OCI-M2 (cell line): ENCODE data around the gene GCM1.
"Not testable (repeated sequence)": the region's sequence is repeated elsewhere in the genome, so short reads cannot be mapped to it uniquely, and the experiment has no call there.

Source experiments
- DNase-seq: peaks from one replicate; lab custom pipeline; 2025; ENCODE audit not compliant: unreplicated experiment; lab: John Stamatoyannopoulos, UW

GCM1 gene, protein sequence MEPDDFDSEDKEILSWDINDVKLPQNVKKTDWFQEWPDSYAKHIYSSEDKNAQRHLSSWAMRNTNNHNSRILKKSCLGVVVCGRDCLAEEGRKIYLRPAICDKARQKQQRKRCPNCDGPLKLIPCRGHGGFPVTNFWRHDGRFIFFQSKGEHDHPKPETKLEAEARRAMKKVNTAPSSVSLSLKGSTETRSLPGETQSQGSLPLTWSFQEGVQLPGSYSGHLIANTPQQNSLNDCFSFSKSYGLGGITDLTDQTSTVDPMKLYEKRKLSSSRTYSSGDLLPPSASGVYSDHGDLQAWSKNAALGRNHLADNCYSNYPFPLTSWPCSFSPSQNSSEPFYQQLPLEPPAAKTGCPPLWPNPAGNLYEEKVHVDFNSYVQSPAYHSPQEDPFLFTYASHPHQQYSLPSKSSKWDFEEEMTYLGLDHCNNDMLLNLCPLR

DNA sequence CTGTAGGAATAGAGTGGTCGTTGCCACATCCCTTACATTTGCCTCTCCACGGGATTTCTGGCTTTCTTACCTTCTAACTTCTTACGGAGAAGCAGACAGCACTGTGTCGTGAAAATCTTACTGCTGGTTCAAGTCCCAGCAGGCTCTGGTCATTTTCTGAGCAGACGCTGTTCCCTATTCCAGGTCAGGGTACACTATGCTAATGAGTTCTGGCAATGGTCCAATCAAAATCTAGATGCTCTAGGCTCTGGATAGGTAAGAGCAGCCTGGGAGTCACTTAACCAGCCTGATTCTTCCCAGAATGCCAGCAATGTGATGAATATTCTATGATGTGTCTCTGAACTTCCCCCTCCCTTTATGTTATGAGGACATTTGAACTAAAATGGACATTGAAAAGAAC, at the start of gene GCM1:
TSS of gene GCM1 (minus strand) at position 158 of the 400 bp plus-strand sequence. CDS start 3,209 bp downstream, outside the sequence.
- no peak for DNase-seq

DNA sequence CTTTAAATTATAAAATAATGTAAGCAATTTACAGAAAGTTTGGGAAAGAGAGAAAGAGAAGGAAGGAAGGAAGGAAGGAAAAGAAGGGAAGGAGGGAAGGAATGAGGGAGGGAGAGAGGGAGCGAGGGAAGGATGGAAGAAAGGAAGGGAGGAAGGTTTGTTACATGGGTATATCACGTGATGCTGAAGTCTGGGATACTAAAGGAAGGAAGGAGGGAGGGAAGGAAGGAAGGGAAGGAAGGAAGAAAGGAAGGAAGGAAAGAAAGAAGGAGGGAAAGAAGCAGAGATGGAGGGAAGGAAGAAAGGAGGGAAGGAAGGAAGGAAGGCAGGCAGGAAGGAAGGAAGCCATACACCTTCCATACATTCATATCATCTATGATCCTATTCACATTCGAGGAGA, 48.9 kb upstream of the GCM1 start:
- DNase-seq, result no peak

DNA sequence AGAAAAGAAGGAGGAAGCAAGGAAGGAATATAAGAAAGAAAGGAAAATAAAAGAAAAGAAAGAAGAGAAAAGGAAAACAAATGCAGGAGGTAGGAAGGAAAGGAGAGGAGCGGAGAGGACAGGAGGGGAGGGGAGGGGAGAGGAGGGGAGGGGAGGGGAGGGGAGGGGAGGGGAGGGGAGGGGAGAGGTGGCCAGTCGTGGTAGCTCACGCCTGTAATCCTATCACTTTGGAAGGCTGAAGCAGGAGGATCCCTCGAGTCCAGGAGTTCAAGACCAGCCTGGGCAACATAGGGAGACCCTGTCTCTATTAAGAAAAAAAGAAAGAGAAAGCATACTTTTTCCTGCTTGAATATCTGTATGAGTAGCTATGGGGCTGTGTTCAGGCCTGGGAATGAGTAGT, 46.4 kb upstream of the GCM1 start:
- no peak for DNase-seq

DNA sequence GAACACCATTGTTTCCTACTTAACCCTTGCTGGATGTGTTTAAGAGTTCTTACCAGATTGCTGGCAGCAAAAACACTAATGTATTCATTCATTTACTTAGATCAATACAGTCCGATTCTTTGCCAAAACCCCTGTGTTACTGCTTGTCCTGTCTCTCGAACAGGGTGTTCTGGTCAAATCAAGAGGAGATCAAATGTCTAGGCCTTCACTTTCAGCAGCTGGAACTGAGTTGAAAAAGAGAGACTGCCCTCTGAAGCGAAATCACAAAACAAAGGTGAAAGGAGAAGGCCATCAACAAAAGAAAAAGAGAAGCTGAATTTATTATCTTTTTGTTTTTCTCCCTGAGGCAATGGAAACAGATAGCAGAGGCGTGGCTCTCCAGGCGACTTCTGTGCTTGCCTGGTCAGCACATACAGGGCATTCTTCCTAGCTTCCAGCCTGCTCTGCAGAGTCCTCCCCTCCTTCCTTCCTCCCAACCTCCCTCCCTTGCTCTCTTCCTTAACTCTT, 44.1 kb upstream of the GCM1 start:
- no peak for DNase-seq

DNA sequence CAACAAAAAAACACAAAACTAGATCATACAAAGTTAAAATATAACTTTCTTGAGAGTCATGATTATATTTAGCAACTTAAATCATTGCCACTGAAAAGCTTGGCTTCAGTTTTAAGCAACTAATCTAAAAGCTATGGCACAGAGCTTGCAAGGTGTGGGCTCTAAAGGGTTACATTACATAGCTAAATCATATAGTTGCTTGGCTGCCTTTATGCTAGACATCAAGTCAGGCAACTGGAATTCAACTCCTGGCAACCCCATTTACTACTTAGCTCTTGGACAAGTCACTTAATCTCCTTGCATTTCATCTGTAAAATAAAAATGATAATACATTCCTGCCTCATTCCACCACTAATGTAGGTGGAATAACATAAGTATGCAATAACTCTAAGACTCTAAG, 40.9 kb upstream of the GCM1 start:
- no peak for DNase-seq

DNA sequence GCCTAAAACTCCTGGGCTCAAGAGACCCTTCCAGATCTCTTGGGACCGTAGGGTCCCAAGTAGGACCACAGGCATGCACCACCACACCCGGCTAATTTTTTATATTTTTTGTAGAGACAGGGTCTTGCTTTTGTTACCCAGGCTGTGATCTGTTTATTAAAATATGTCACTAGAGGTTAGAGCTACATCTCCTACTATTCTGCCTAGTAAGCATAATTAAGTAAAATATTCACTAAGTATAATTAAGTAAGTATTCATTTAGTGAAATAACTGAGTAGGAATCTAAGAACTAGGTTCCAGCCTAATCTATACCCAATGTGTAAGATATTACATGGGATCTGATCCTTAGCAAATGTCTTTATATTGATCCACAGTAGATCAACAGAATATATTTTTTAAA, 40.2 kb upstream of the GCM1 start:
- no peak for DNase-seq

DNA sequence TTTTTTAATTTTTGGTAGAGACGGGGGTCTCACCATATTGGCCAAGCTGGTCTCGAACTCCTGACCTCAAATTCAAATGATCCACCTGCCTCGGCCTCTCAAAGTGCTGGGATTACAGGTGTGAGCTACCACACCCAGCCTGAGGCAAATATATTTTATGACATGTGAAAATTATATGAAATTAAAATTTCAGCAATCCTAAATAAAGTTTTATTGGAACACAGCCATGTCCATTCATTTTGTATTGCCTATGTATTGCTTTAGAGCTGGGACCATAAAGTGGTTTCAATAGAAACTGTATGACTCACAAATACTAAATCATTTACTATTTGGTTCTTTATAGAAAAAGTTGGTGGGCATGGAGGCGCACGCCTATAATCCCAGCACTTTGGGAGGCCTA, 32.0 kb upstream of the GCM1 start:
- no peak for DNase-seq

DNA sequence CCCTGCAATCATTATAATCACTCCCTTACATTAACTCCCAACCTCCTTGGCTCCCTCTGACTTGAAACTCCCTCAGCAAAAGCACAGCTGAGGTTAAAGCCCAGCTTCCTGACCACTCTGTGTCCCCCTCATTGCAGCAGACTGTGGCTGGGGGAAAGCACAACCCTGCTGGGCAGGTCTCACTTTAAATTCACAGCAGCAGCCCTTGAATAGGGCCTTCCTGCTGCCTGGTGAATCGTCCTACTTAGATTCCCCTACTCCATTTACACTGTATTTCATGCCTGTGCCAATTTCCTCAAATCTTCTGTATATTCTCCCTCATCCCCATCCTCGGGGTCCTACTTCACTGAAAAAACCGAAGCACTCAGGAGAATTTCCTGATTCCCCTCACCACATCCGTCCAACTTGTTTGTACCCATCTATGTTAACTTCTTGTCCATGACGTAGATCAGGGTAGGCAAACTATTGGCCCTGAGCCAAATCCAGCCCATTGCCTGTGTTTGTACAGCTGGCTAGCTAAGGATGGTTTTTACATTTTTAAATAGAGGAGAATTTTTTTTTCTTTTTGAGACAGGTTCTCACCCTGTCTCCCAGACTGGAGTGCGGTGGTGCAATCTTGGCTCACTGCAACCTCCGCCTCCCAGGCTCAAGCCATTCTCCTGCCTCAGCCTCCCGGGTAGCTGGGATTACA, 31.5 kb upstream of the GCM1 start:
- no peak for DNase-seq

DNA sequence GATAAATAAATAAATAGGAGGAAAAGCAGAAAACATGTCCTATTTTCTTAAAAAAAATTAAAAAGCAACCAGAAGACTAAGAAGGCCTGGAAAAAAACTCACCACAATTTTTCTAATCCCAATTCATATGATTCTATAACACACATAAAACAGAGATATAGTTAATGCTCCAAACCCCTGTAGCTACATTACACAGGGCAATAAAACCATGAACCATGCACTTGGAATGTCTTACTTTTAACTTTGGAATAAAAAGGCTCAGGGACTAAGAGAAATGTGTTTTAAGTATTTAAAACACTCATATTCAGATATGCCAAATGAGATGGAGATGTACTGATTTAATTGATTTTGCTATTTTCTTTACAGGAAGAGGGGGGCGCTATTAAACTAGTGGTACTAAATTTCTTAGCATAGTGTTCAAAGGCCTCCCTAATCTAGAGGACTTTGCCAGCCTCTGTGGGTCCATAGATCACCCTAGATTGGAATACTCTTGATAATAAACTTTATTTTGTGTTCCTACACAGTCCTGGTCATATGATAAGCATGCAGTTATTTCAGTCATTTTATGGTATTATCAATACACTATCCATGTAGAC, 30.3 kb upstream of the GCM1 start:
- no peak for DNase-seq

DNA sequence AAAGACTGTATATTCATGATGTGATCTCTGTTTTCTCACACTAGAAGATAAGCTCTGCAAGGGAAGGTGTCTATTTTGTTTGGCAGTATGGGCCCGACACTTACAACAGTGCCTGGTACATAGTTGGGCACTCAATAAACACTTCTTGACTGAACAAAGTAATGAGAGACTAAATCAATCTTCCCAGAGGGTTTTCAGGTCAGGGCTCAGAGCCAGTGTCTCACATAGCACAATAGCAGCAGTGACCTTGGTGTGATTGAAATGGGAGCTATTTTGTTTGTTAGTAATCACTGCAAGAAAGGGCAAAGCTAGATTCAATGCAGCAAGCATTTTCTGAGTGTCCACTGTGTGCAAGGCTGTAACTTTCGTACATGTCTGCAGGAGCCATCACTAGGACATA, 26.4 kb upstream of the GCM1 start:
- no peak for DNase-seq

DNA sequence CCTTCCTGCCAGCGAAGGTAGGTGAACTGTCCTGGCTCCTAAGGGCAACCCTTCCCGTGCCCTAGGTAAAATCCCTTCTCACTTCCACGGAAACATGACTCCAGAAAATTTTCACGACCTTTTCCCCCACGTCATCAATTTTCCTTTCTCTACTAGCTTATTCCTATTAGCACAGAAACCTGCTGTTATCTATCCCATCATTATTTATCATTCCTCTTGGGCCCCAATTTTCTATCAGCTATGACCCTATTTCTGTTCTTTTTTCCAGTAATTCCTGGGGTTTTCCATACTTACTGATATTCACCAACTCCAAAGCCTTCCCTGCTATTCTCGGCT, 23.8 kb upstream of the GCM1 start:
- DNase-seq, result no peak

DNA sequence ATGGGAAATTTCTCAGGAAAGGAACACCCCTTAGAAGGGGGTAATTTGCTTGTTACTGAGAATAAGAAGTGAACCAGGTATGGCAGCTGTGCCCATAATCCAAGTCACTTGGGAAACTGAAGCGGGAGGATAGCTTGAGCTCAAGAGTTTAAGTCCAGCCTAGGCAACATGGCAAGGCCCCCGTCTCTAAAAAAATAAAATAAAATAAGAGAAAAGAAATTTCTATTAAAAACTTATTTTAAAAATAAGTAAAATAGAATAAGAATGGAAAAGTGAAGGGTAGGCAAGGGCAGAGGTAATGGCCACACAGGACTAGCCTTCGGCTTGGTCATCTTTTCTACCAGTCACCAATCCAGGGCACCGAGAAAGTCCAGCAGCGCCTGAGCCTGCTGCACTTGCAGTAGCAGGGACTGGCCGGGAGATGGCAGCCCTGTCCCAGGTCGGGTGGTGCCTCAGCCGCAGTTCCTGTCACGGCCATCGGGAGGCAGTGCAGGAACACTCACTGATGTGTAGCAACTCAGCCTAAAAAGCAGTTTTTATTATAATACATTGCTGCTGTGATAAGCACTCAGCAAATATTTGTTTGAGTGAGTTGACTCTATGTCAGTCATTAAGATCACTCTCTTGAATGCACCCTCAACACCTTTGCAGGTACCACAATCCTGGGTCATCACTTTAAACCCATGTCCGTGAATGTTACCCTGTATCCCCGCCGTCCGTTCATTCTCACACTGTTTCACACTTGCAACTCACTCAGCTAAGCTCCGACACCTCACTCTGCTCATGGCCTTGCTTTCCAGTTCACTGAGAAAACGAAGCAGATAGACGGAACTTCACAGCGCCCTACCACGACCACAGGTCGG, 23.2 kb upstream of the GCM1 start:
- DNase-seq, result peak; percentile 86

DNA sequence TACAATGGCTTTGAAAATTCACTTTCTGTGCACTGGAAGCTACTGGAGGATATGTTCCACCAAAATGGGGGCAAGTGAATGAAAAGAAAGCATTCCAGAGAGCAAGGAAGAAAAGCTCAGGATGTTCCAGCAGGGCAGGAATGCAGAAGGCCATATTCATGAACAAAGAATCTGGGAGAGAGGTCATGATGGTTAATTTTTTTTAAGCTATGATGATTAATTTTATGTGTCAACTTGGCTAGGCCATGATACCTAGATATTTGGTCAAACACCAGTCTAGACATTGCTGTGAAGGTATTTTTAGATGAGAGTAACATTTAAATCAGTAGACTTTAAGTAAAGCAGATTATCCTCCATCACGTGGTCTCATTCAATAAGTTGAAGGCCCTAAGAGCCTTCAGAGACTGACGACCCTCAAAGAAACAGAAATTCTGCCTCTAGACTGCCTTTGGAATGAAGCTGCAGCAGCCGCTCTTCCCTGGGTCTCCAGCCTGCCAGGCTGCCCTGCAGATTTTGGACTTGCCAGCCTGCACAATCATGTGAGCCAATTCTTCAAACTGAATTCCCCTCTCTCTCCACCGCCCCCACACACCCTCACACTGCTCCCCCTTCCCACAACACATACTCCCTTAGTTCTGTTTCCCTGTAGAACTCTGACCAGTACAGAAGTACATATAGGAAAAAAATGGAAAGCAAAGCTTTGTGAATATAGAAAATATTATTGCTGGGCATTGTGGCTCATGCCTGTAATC, 20.1 kb upstream of the GCM1 start:
- no peak for DNase-seq

DNA sequence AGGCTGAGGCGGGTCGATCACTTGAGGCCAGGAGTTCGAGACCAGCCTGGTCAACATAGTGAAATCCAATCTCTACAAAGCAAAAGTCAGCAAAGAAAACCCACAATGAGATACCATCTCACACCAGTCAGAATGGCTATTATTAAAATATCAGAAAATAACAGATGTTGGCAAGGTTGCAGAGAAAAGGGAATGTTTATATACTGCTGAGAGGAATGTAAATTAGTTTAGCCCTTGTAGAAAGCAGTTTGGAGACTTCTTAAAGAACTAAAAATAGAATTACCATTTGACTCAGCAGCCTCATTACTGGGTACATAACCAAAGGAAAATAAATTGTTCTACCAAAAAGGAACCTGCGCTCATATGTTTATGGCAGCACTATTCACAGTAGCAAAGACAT, 16.7 kb upstream of the GCM1 start:
- no peak for DNase-seq

DNA sequence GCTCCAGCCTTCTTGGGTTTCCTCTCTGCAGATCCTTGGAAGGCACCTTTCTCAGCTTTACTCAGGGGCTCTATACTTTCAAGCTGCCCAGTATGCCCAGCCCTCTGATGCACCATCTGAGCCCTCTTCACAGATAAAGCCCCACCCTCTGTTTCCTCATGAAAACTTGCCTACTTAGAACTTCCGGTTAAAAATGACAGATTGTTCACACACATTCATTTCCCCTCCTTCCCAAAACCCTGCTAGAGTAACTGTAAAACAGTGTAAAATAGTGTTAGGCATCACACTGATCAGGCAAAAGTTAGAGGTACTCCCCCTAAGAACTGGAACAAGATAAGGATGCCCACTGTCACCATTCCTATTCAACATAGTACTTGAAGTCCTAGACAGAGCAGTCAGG, 14.0 kb upstream of the GCM1 start:
- DNase-seq, result no peak

DNA sequence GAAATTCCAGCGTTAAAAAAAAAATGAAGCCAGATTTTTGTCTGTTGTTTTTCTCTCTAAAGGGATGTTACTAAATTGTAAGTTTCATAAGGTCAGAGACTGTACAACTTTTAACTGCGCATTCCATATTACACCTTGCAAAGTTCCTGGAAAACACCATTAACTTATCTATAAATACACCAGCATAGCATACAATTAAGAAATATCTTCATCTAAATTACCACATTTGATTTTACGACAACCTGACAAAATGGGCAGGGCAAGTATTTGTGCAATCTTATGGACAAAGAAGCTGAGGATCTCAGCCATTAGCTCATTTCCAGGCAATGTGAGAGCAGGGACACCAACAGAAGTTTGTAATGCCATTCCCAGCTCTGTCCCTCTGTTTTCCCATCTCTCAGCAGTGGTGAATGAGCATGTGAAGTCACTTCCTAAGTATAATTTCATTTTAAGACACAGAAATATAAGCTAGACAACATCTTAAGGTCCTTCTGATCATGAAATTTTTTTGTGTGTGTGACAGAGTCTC, 12.9 kb upstream of the GCM1 start:
- no peak for DNase-seq

DNA sequence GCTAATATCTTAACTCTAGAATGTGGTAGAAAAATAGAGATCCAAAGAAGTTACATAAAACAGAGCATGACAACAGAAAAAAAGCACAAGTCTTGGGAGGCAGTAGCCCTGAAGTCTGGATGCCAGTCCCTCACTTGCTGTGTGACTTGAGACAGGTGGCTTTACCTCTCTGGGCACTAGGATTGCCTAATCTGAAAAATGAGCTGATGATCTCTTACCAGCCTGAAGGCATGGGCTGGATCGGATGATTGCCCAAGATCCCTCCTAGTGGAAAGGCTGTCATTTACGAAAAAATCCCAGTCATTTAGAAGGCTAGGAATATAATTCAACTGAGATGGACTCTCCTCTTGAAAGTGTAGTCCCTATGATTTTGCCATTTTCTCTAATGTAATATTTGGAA, 10.9 kb upstream of the GCM1 start:
- DNase-seq, result no peak

DNA sequence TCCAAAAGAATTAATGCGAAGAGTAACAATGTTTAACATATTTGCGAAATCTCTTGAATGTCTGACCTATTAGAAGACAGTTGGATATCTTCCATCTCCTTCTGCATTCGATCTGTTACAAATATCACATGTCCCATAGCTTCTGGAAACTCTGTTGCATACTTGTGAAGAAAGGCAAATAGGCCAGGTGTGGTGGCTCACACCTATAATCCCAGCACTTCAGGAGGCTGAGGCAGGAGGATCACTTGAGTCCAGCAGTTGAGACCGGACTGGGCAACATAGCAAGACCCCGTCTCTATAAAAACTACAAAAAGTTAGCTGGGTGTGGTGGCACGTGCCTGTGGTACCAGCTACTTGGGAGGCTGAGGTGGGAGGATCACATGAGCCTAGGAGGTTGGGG, 9.4 kb upstream of the GCM1 start:
- DNase-seq, result not testable (repeated sequence)

DNA sequence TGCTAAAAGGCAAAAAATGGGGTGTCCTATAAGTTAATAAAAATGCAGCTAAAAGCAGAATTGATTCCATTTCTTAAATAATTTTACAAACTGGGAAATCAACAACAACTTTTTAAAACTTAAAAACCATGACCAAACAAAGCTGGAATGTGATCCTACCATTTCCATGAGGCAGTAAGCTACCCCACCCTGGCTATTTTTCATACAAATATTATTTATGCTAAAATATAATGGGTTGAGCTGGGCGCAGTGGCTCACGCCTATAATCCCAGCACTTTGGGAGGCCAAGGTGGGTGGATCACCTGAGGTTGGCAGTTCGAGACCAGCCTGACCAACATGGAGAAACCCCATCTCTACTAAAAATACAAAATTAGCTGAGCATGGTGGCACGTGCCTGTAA, 6.6 kb upstream of the GCM1 start:
- not testable (repeated sequence) for DNase-seq

DNA sequence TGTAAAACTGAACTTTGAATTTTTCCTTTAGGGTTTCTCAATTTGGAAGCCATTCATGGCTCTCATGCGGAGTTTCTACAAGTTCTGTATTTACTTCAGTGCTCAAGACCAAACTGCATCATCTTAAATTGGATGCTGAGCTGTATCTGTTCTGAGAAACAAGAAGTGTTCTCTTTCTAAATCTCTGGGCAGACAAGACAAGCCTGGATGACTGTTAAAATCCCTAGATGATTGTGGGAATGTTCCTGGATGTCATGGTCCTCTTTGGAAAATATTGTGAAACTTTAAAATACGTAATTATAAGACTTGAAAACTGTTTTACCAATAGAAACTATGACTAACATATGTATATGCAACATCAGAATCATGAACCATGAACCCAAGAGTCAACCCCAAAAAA, 6.2 kb upstream of the GCM1 start:
- no peak for DNase-seq
